DMS53 (cell line): Measurements from ENCODE around the gene TAB2.

Experiments
- DNase-seq: peaks from one replicate; lab custom pipeline; 2025; lab: John Stamatoyannopoulos, UW

Gene TAB2, protein sequence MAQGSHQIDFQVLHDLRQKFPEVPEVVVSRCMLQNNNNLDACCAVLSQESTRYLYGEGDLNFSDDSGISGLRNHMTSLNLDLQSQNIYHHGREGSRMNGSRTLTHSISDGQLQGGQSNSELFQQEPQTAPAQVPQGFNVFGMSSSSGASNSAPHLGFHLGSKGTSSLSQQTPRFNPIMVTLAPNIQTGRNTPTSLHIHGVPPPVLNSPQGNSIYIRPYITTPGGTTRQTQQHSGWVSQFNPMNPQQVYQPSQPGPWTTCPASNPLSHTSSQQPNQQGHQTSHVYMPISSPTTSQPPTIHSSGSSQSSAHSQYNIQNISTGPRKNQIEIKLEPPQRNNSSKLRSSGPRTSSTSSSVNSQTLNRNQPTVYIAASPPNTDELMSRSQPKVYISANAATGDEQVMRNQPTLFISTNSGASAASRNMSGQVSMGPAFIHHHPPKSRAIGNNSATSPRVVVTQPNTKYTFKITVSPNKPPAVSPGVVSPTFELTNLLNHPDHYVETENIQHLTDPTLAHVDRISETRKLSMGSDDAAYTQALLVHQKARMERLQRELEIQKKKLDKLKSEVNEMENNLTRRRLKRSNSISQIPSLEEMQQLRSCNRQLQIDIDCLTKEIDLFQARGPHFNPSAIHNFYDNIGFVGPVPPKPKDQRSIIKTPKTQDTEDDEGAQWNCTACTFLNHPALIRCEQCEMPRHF

DNA sequence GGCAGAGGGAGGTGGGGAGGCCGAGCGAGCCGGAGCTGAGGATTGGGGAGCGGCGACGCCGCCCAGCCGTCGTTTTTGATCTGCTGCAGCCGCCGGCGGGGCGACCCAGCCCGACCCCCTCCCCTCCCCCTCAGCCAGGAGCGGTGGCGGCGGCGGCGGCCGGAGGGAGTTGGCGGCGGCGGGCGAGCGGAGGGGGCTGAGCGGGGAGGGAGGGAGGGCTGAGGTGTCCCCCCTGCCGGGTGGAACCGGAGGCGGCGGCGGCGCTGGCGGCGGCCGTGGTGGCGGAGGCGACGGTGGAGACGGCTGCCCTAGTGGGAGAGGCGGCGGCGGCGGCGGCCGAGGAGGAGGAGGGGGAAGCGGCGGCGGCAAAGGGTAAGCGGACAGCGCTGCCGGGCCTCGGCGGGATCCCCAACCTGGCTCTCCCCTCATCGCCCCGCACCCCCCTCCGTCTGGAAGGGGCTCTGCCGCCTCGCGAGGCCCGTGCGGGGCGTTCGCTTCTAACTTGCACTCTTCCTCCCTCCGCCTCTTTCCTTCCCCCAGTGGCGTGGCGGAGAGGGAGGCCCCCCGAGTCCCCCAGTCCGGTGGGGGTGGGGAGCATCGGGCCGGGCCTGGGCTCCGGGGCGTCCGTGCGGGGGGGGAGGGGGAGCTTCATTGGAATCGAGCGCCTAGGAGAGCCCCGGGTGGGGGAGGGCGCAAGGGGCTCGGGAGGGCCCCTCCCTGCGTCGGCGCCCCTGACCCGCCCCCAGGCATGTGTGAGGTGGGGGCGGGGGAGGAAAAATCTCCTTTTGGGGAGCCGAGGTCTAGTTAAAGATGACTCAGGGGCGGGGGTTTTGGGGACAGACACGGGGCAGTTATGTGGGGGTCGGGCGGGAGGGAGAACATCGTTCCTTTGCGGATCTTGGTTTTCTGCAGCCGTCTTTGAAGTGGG, at the start of gene TAB2:
TSS of gene TAB2 (plus strand) at position 69 of the 928 bp plus-strand sequence. CDS start 52,286 bp downstream, outside the sequence.
- DNase-seq, result peak; percentile 50

DNA sequence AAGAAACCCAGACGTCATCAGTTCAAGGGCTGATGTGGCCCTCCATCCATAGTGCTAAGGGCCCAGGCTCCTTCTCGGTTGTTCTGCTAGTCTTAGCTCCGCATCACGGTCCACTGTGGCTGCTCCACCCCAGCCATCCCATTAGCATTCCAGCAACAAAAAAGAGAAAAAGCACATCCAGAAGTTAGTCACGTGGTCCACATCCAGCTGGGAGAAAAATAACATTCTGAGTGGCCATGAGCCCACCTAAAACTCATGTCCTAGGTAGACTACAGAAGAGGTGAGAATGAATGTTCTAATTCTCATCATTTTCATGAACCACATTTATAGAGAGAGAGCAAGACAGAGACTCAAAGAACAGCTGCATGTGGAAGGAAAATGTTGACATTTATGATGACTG, 49.4 kb upstream of the TAB2 start:
- no peak for DNase-seq

GRCh38 chr6:149268768-149269167, 48.7 kb upstream of the TAB2 start:
- no peak for DNase-seq

- DNase-seq, result no peak
These were observed 46.9 kb upstream of the TAB2 start for GRCh38 chr6:149270616-149271015.

DNA sequence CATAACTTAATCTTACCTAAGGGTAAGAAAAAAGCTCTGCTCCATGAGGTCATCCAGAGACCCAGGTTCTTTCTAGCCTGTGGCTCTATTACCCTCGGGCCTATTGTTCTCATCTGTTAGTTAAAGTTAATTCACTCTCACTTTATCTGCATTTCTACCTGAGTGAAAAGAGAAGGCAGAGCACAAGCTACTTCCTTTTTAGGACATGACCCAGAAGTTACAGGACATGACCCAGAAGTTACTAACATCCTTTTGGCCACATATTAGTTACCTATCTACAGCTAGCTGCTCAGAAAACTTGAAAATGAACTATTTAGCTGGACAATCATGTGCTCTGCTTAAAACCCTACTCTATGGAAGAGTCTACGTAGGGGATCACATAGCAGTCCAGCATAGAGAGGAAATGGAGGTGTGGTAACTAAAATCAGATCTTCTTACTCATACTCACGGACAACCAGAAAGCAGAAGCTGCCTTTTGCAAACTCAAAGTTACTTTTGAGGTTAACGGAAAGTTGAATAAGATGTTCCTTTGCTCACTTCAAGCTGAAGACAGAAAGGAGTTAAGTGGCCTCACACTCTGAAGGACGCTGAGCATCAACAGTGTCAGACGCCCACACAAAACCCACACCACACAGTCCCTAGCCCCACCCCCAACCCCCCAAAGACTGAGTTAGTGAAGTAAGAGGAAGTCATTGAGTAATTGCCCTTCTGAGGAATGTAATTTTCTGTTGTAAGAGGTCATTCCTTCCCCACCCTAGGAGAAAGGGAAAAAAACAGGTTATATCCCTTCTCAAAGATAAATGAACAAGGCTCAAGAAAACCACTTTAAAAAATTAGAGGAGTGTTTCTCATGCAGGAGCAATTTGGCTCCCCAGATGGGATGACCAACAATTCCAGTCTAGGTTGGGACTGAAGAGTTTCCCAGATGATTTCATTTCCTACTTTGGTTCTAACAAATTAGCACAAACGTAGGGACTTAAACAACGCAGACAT, 45.9 kb upstream of the TAB2 start:
- no peak for DNase-seq

- DNase-seq, result no peak
These were observed 44.2 kb upstream of the TAB2 start for GRCh38 chr6:149273318-149273717.

DNA sequence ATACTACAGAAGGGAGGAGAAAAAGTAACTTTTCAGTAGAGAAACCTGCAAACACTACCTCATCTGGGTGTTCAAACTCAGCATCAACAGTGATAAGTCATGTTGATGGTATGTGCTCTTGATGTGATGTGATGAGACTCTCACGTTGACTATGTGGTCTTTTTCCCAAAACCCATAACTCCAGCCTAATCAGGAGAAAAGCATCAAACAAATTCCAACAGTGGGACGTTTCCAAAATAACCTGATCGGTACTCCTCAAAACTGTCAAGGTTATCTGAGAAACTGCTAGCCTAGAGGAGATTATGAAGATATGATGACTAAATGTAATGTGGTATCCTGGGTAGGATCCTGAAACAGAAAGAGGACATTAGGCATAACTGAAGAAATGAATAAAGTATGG, 41.9 kb upstream of the TAB2 start:
- DNase-seq, result no peak

GRCh38 chr6:149277621-149278020, 39.9 kb upstream of the TAB2 start:
- no peak for DNase-seq

GRCh38 chr6:149278997-149279396, 38.5 kb upstream of the TAB2 start:
- DNase-seq, result no peak

GRCh38 chr6:149284904-149285303, 32.6 kb upstream of the TAB2 start:
- DNase-seq, result no peak

GRCh38 chr6:149285626-149286025, 31.9 kb upstream of the TAB2 start:
- DNase-seq, result no peak

- DNase-seq, result no peak
These were observed 30.6 kb upstream of the TAB2 start for GRCh38 chr6:149286905-149287304.

GRCh38 chr6:149289192-149289781, 28.2 kb upstream of the TAB2 start:
- no peak for DNase-seq

GRCh38 chr6:149289966-149290365, 27.5 kb upstream of the TAB2 start:
- DNase-seq, result no peak

GRCh38 chr6:149293244-149293643, 24.3 kb upstream of the TAB2 start:
- no peak for DNase-seq

- DNase-seq, result no peak
These were observed 16.9 kb upstream of the TAB2 start for GRCh38 chr6:149300563-149300962.

DNA sequence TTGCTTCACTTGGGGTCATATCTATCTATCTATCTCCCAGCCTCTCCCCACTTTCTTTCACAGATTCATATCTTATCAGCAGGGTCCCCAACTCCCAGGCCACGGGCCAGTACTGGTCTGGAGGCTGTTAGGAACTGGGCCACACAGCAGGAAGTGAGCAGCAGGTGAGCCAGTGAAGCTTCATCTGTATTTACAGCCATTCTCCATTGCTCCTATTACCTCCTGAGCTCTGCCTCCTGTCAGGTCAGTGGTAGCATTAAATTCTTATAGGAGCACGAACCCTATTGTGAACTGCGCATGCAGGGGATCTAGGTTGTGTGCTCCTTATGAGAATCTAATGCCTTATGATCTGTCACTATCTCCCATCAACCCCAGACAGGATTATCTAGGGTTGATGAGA, 14.8 kb upstream of the TAB2 start:
- DNase-seq, result no peak

DNA sequence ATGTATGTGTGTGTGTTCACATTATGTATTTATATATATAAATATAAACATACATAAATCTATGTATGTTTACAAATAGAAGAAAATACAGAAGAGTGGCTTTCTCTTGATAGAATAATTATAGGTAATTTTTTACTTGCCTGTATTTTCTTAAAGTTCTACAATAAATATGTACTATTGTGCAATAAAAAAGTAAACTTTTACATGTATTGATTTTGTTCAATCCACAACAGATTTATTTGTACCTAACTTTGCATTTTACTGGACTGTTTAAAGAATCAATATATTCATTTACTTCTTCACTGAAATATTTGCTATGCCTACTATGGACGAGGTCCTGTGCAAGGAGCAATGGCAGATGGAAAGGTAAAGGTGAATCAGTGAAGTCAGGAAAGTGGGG, 14.0 kb upstream of the TAB2 start:
- no peak for DNase-seq

GRCh38 chr6:149305372-149305771, 12.1 kb upstream of the TAB2 start:
- no peak for DNase-seq

DNA sequence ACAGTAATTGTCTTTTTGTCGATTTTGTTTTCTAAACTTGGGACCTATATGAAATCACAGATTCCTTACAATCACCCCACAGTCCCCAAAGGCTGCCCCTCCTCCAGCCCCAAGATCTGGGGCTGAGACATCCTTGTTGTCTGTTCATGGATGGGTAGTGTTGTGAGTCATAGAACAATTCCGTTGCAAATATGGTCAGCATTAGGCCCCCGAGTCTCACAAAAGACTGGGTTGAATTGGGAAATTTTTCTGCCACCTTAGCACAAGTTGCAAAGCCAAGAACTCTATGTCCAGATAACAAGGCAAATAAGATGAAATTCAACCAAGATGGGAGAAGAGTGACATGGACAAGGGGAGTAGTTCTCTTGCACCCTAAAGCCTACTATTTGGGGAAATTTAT, 10.5 kb upstream of the TAB2 start:
- no peak for DNase-seq

GRCh38 chr6:149311293-149311692, 6.2 kb upstream of the TAB2 start:
- DNase-seq, result no peak
